Activated naive CD4-positive, alpha-beta T cell treated with anti-CD3 and anti-CD28 coated beads for 36 hours (primary cell): ENCODE measurements around the gene HELZ2. TPM values are rescaled to one million over a fixed set of nuclear protein-coding genes. Genes with fewer than 3 reads are reported as not detected.
A peak's percentile ranks its signal among the peaks of the same experiment; 100 is the strongest.

ENCODE experiments used
- CTCF ChIA-PET: fragments of 350-600 bp; sonication (Branson Sonifier 250); formaldehyde crosslinking; loops from one replicate; lab custom pipeline; 2021; ENCODE audit warnings: antibody characterized with exemption; lab: Charles Lee
- DNase-seq: peaks from one replicate; pipeline ENCODE4 v3.0.0-alpha.2; 2020
- H3K27ac Mint-ChIP-seq: one replicate; pipeline ENCODE4 v1.8.0; 2021; ENCODE audit warnings: mild to moderate bottlenecking, mixed read lengths
- H3K27me3 Mint-ChIP-seq: one replicate; pipeline ENCODE4 v1.8.0; 2021; ENCODE audit warnings: low read depth, mixed read lengths
- H3K36me3 Mint-ChIP-seq: one replicate; pipeline ENCODE4 v1.8.0; 2021; ENCODE audit warnings: low read depth, mixed read lengths
- H3K4me1 Mint-ChIP-seq: one replicate; pipeline ENCODE4 v1.8.0; 2021; ENCODE audit warnings: low read depth, mixed read lengths
- H3K4me3 Mint-ChIP-seq: one replicate; pipeline ENCODE4 v1.8.0; 2021; ENCODE audit warnings: mild to moderate bottlenecking, moderate library complexity, mixed read lengths
- H3K9me3 Mint-ChIP-seq: one replicate; pipeline ENCODE4 v1.8.0; 2021; ENCODE audit warnings: mixed read lengths
- intact Hi-C: fragments of 100-400 bp; cut with micrococcal nuclease; formaldehyde crosslinking; loops from one replicate; pipeline ENCODE4 v1.15.1; 2023
- total RNA-seq, 2 experiments: library from RNA; stranded (reverse); gene quantifications; one replicate each; pipeline ENCODE4 v1.2.3, GENCODE V29; 2021

The HELZ2 gene
- total RNA-seq, 2 experiments from 2014 or later: 20.0 to 20.4 TPM

- no peak overlapping the region for H3K4me3 Mint-ChIP-seq
- H3K4me1 Mint-ChIP-seq: peaks cover 13% of the 10 kb centered on the region
- H3K27me3 Mint-ChIP-seq: no peaks in the 10 kb centered on the region
- H3K9me3 Mint-ChIP-seq: no peaks in the 10 kb centered on the region
- CTCF ChIA-PET: no interaction called here
- intact Hi-C loops: loop anchor here (10.0 kb wide), 1 partner anchor 91 kb away; the partner anchor contains the start of gene GMEB2
- H3K27ac Mint-ChIP-seq: no peak overlapping the region
- peak; percentile 4 for DNase-seq
- no peaks in the 10 kb centered on the region for H3K36me3 Mint-ChIP-seq
Measured at GRCh38 chr20:63533388-63533787, 40.7 kb downstream of the HELZ2 start.

DNA sequence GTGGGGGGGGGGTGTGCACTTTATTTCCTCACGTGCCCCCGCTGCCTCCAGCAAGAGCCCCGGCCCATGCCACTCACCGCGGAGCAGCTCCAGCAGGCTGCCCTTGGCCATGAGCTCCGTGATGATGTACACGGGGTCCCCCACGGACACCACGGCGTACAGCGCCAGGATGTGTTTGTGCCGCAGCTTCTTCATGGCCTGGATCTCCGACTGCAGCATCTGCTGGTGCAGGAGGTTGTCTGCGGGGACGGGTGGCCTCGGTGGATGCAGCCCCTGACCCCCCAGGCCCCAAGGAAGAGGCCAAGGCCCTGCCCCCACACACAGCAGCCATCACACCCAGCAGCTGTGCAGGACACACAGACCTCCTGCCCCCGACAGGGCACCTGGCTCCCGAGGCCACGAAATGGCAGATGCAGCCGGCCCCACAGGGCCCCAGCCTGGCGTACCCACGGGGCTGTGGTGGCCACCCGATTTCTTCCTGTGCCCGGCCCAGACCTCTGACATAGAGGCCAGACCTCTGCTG, 41.5 kb downstream of the HELZ2 start:
- Mint-ChIP-seq H3K4me1 (peaks cover 9% of the 10 kb centered on the region), H3K36me3 (no peaks in the 10 kb centered on the region), H3K4me3 (no peak overlapping the region), H3K9me3 (no peaks in the 10 kb centered on the region), H3K27me3 (no peaks in the 10 kb centered on the region), H3K27ac (no peak overlapping the region)
- peak; percentile 2 for DNase-seq
- intact Hi-C loops: loop anchor here (10.0 kb wide), 1 partner anchor 92 kb away; the partner anchor contains the start of gene GMEB2
- CTCF ChIA-PET: no interaction called here

GRCh38 chr20:63531686-63532448, 42.2 kb downstream of the HELZ2 start:
- intact Hi-C loops: loop anchor here (10.0 kb wide), 1 partner anchor 93 kb away; the partner anchor contains the start of gene GMEB2
- Mint-ChIP-seq H3K9me3 (no peaks in the 10 kb centered on the region), H3K4me3 (no peak overlapping the region), H3K27me3 (no peaks in the 10 kb centered on the region), H3K36me3 (no peaks in the 10 kb centered on the region), H3K4me1 (peaks cover 7% of the 10 kb centered on the region), H3K27ac (no peak overlapping the region)
- peak; percentile 3 for DNase-seq
- CTCF ChIA-PET: no interaction called here

DNA sequence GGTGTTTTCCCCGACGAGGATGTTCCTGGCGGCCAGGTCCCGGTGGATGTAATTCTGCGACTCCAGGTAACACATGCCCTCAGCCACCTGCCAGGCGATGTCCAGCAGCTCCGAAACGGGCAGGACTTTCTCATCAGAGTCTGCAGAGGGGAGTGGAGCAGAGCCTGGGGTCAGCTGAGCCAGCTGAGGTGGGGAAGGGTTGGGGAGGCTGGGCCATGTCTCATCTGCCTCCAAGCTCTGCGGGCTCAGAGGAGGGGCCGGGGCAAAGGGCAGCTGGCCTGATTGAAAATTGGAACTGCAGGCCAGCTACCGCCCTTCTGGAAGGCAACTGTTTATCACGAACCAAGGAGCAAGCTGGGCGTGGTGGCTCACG, 43.3 kb downstream of the HELZ2 start:
- no peak overlapping the region for H3K4me3 Mint-ChIP-seq
- H3K27ac Mint-ChIP-seq: no peak overlapping the region
- DNase-seq: no peak
- peaks cover 4% of the 10 kb centered on the region for H3K4me1 Mint-ChIP-seq
- intact Hi-C loops: loop anchor here (10.0 kb wide), 1 partner anchor 94 kb away; the partner anchor contains the start of gene GMEB2
- CTCF ChIA-PET: no interaction called here
- no peaks in the 10 kb centered on the region for H3K36me3 Mint-ChIP-seq
- H3K27me3 Mint-ChIP-seq: no peaks in the 10 kb centered on the region
- no peaks in the 10 kb centered on the region for H3K9me3 Mint-ChIP-seq

GRCh38 chr20:63529861-63530787, 43.9 kb downstream of the HELZ2 start:
- CTCF ChIA-PET: interaction anchor here (1.0 kb wide), 1 partner anchor 8 kb away, joined by 4 read pairs; no protein-coding TSS in a partner anchor
- DNase-seq: no peak

DNA sequence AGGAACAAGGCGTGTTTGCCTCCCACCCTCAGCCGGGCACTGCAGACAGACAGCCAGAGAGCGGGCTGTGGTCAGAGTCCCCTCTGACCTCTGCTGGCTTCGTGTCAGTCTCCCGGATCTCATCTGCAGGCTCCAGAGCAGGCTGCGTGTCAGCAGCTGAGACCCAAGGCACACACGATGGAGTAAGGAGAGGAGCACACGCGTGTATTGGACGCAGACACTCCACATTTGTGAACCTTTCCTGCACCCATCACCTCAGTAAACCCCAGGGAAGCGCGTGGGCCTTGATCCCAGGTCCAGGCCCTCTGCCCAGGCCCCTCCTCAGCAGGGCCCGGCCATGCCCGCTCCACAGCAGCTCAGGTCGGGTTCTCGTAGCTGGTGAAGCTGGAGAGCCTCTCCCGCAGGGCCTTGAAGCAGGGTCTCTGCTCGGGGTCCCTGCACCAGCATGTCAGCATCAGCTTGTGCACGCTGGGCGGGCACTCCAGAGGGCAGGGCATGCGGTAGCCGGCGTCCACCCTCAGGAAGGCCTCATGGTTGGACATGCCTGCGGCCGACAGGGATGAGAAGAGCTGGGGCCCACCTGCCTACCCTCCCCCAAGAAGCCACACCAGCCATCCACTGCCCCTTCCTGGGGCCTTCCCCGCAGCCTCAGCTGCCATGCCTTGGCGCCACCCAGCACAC, 44.7 kb downstream of the HELZ2 start:
- Mint-ChIP-seq H3K27me3 (no peaks in the 10 kb centered on the region), H3K4me1 (peaks cover 4% of the 10 kb centered on the region), H3K27ac (no peak overlapping the region), H3K4me3 (no peak overlapping the region), H3K9me3 (no peaks in the 10 kb centered on the region), H3K36me3 (peaks cover 2% of the 10 kb centered on the region)
- DNase-seq: no peak
- CTCF ChIA-PET: interaction anchor here (0.9 to 1.0 kb wide), 2 partner anchors 9 kb away, joined by 4 read pairs; no protein-coding TSS in a partner anchor
- intact Hi-C loops: no loop called here

More at GRCh38 chr20:63529861-63530787, 43.9 kb downstream of the HELZ2 start:
- Mint-ChIP-seq H3K4me1 (peaks cover 4% of the 10 kb centered on the region), H3K36me3 (no peaks in the 10 kb centered on the region), H3K9me3 (no peaks in the 10 kb centered on the region), H3K4me3 (no peak overlapping the region), H3K27me3 (no peaks in the 10 kb centered on the region), H3K27ac (no peak overlapping the region)
- intact Hi-C loops: loop anchor here (10.0 kb wide), 1 partner anchor 95 kb away; the partner anchor contains the start of gene GMEB2

- Mint-ChIP-seq H3K4me1 (peaks cover 9% of the 10 kb centered on the region), H3K4me3 (no peak overlapping the region), H3K27me3 (no peaks in the 10 kb centered on the region), H3K9me3 (peaks cover 7% of the 10 kb centered on the region), H3K36me3 (peaks cover 21% of the 10 kb centered on the region), H3K27ac (no peak overlapping the region)
- CTCF ChIA-PET: interaction anchor here (1.0 to 1.2 kb wide), 2 partner anchors 10 to 31 kb away, joined by 3 to 4 read pairs; partner anchors contain the start of gene PTK6
- intact Hi-C loops: no loop called here
- DNase-seq: no peak
Measured at GRCh38 chr20:63527184-63527583, 46.9 kb downstream of the HELZ2 start.

DNA sequence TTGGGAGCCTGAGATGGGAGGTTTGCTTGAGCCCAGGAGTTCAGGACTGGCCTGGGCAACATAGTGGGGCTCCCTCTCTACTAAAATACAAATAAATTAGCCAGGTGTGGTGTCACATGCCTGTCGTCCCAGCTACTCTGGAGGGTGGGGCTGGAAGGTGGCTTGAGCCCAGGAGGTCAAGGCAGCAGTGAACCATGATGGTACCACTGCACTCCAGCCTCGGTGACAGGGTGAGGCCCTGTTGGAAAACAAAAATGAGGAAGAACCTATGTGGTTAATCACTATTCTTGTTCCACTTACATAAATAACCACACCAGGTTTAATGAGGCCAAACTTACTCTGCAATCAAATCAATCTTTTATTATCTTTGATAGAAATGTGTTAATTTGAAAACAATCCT, 48.1 kb downstream of the HELZ2 start:
- H3K9me3 Mint-ChIP-seq: peaks cover 7% of the 10 kb centered on the region
- H3K27ac Mint-ChIP-seq: no peak overlapping the region
- H3K36me3 Mint-ChIP-seq: peaks cover 24% of the 10 kb centered on the region
- intact Hi-C loops: no loop called here
- H3K27me3 Mint-ChIP-seq: no peaks in the 10 kb centered on the region
- H3K4me1 Mint-ChIP-seq: peaks cover 9% of the 10 kb centered on the region
- CTCF ChIA-PET: no interaction called here
- DNase-seq: no peak
- no peak overlapping the region for H3K4me3 Mint-ChIP-seq

GRCh38 chr20:63525185-63525584, 48.9 kb downstream of the HELZ2 start:
- H3K4me3 Mint-ChIP-seq: no peak overlapping the region
- H3K36me3 Mint-ChIP-seq: peaks cover 24% of the 10 kb centered on the region
- peaks cover 7% of the 10 kb centered on the region for H3K9me3 Mint-ChIP-seq
- H3K4me1 Mint-ChIP-seq: peaks cover 9% of the 10 kb centered on the region
- CTCF ChIA-PET: no interaction called here
- H3K27ac Mint-ChIP-seq: no peak overlapping the region
- intact Hi-C loops: no loop called here
- DNase-seq: no peak
- no peaks in the 10 kb centered on the region for H3K27me3 Mint-ChIP-seq
